Left ventricle myocardium inferior (tissue), 1 donor: Measurements from ENCODE around the gene HP. TPM values are rescaled to one million over a fixed set of nuclear protein-coding genes. Genes with fewer than 3 reads are reported as not detected.

Experiments used
- DNase-seq: peaks from one replicate; pipeline ENCODE4 v3.0.0-alpha.2; 2020
- H3K27ac ChIP-seq: fragments of 200-600 bp; replicated peaks from 2 replicates; pipeline ENCODE4 v1.8.0; 2021
- H3K27me3 ChIP-seq: fragments of 200-600 bp; 2 replicates; pipeline ENCODE4 v1.8.0; 2021; ENCODE audit warnings: low read depth
- H3K36me3 ChIP-seq: fragments of 200-600 bp; 2 replicates; pipeline ENCODE4 v1.8.0; 2021
- H3K4me1 ChIP-seq: fragments of 200-600 bp; 2 replicates; pipeline ENCODE4 v1.8.0; 2021
- H3K4me3 ChIP-seq: fragments of 200-600 bp; 2 replicates; pipeline ENCODE4 v1.8.0; 2021; ENCODE audit warnings: mild to moderate bottlenecking, moderate library complexity
- H3K9me3 ChIP-seq: fragments of 200-600 bp; replicated peaks from 2 replicates; pipeline ENCODE4 v1.8.0; 2021
- intact Hi-C: fragments of 100-400 bp; cut with micrococcal nuclease; formaldehyde crosslinking; loops from one replicate; pipeline ENCODE4 v1.11.0; 2022
- total RNA-seq: library from RNA; stranded (reverse); fragmentation: NEBNext Ultra II Directional; extraction: Animal tissue kit (Norgen Biotek cat#: 25700); gene quantifications from one replicate; pipeline ENCODE4 v1.2.1, GENCODE V29; 2021
- TF ChIP-seq, protein P1 (sequence below): fragments of 200-600 bp; IDR thresholded peaks from 2 replicates; pipeline ENCODE4 v1.8.0; 2021; ENCODE audit warnings: antibody characterized with exemption, mild to moderate bottlenecking, borderline replicate concordance
- donor health status: DM: no; HTN: yes; CAD: no; lungs with severe emphysema.

Gene HP
- total RNA-seq, 1 donor from 2014 or later: 1.6 TPM

DNA sequence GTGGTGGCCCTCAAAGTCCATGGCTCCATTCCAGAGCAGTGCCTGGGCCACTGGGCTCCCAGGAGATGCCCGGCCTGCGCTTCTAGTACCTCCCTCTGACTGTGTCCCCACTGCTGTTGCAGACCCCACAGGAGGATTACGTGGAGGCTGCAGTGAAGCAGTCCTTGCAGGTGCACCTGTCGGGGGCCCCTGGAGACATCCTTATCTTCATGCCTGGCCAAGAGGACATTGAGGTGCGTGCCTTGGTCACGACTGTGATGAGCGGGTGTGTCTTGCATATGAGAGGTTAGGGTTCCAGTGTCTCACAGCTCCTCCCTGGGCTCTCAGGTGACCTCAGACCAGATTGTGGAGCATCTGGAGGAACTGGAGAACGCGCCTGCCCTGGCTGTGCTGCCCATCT is 50.6 kb downstream of the HP start:
- Histone ChIP-seq H3K4me3 (no peak overlapping the region), H3K4me1 (no peaks in the 10 kb centered on the region), H3K27me3 (no peaks in the 10 kb centered on the region), H3K36me3 (peaks cover 100% of the 10 kb centered on the region), H3K9me3 (no peaks in the 10 kb centered on the region), H3K27ac (no peak overlapping the region)
- TF ChIP-seq, protein P1, sequence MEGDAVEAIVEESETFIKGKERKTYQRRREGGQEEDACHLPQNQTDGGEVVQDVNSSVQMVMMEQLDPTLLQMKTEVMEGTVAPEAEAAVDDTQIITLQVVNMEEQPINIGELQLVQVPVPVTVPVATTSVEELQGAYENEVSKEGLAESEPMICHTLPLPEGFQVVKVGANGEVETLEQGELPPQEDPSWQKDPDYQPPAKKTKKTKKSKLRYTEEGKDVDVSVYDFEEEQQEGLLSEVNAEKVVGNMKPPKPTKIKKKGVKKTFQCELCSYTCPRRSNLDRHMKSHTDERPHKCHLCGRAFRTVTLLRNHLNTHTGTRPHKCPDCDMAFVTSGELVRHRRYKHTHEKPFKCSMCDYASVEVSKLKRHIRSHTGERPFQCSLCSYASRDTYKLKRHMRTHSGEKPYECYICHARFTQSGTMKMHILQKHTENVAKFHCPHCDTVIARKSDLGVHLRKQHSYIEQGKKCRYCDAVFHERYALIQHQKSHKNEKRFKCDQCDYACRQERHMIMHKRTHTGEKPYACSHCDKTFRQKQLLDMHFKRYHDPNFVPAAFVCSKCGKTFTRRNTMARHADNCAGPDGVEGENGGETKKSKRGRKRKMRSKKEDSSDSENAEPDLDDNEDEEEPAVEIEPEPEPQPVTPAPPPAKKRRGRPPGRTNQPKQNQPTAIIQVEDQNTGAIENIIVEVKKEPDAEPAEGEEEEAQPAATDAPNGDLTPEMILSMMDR: no peak
- intact Hi-C loops: no loop called here
- DNase-seq: no peak

DNA sequence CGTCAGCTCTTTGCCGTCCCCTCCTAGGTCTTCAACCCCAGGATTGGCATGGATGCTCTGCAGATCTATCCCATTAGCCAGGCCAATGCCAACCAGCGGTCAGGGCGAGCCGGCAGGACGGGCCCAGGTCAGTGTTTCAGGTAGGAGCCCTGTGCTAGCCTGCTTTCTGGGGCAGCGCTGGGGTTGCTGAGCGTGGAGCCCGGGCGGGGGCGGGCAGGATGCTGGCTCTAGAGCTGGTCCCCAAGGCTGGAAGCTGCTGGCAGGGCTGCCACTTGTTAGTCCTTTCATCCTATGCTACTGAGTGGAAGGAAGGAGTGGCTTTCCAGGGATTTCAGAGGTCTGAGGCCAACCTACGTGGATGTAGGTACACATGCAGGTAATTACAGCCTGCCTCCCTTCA is 51.7 kb downstream of the HP start:
- H3K9me3 ChIP-seq: no peaks in the 10 kb centered on the region
- no peak for DNase-seq
- H3K36me3 ChIP-seq: peaks cover 100% of the 10 kb centered on the region
- H3K27ac ChIP-seq: no peak overlapping the region
- intact Hi-C loops: no loop called here
- no peaks in the 10 kb centered on the region for H3K4me1 ChIP-seq
- TF ChIP-seq, protein P1: no peak
- no peaks in the 10 kb centered on the region for H3K27me3 ChIP-seq
- no peak overlapping the region for H3K4me3 ChIP-seq

DNA sequence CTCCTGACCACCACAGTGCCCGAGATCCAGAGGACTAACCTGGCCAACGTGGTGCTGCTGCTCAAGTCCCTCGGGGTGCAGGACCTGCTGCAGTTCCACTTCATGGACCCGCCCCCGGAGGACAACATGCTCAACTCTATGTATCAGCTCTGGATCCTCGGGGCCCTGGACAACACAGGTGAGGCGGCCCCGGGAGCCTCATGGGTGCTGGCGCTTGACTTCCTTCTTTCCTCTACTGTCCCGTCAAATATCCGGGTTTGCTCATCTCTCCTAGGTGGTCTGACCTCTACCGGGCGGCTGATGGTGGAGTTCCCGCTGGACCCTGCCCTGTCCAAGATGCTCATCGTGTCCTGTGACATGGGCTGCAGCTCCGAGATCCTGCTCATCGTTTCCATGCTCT is 53.1 kb downstream of the HP start:
- no peak for DNase-seq
- TF ChIP-seq, protein P1: no peak
- intact Hi-C loops: no loop called here
- Histone ChIP-seq H3K27me3 (no peaks in the 10 kb centered on the region), H3K36me3 (peaks cover 100% of the 10 kb centered on the region), H3K9me3 (no peaks in the 10 kb centered on the region), H3K4me3 (no peak overlapping the region), H3K27ac (no peak overlapping the region), H3K4me1 (no peaks in the 10 kb centered on the region)

DNA sequence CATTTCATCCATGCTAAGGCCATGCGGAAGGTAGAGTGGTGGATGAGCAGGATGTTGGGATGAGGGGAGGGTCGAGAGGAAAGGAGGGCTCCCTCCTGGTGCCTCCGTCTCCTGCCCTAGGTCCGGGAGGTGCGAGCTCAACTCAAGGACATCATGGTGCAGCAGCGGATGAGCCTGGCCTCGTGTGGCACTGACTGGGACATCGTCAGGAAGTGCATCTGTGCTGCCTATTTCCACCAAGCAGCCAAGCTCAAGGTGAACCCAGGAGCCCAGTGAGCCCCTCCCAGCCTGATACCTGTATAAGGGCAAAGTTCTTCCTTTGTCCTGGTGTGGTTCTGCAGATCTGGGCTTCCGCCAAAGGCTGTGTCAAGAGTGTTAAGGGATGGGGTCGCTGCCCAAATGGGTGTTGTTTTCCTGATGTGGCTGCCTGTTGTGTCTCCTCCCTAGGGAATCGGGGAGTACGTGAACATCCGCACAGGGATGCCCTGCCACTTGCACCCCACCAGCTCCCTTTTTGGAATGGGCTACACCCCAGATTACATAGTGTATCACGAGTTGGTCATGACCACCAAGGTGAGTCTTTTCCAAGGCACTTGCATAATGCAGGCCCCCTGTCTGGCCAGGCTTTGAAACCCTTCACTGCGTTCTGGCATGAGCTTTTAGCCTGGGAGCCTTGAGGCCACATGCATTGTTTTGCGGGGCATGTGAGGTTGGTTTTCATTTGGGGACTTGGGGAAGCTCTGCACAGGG is 54.2 kb downstream of the HP start:
- TF ChIP-seq, protein P1: no peak
- Histone ChIP-seq H3K27ac (no peak overlapping the region), H3K4me3 (no peak overlapping the region), H3K9me3 (no peaks in the 10 kb centered on the region), H3K27me3 (no peaks in the 10 kb centered on the region), H3K36me3 (peaks cover 99% of the 10 kb centered on the region), H3K4me1 (peaks cover 3% of the 10 kb centered on the region)
- DNase-seq: no peak
- intact Hi-C loops: no loop called here

DNA sequence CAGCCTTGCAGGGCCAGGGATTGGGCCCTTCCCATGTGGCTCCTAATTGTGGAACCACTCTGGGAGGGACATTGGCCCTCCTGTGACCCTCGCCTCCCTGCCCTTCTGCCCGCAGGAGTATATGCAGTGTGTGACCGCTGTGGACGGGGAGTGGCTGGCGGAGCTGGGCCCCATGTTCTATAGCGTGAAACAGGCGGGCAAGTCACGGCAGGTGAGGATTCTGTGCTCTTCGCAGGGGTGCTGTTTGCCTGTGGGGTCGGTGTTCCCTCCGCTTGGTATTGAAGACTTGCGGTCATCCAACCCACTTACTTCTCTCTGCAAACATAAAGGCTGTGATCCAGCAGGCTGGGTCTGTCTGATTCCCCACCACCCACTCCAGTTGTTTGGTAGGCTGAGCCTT is 55.0 kb downstream of the HP start:
- Histone ChIP-seq H3K9me3 (no peaks in the 10 kb centered on the region), H3K27ac (no peak overlapping the region), H3K4me1 (peaks cover 8% of the 10 kb centered on the region), H3K27me3 (no peaks in the 10 kb centered on the region), H3K4me3 (no peak overlapping the region), H3K36me3 (peaks cover 91% of the 10 kb centered on the region)
- no peak for DNase-seq
- intact Hi-C loops: no loop called here
- TF ChIP-seq, protein P1: no peak
